Memory B cell (primary cell): ENCODE data around the gene VTCN1.

Experiments used
- ATAC-seq: fragments of 150-1000 bp; cut with Tn5 transposase; 2 replicates; pipeline ENCODE4 v1.10.0; 2021; ENCODE audit warnings: low read depth, mild to moderate bottlenecking, moderate library complexity
- DNase-seq, 2 donors: peaks; one replicate each; pipeline ENCODE4 v3.0.0; 2022; ENCODE audit warnings: low spot score in 2 of 2
- H3K27ac Mint-ChIP-seq: one replicate; pipeline ENCODE4 v1.8.0; 2022; ENCODE audit warnings: mild to moderate bottlenecking, moderate library complexity, mixed read lengths
- H3K27me3 Mint-ChIP-seq: one replicate; pipeline ENCODE4 v1.8.0; 2022; ENCODE audit warnings: mixed read lengths
- H3K36me3 Mint-ChIP-seq: one replicate; pipeline ENCODE4 v1.8.0; 2022; ENCODE audit warnings: mild to moderate bottlenecking, mixed read lengths
- H3K4me1 Mint-ChIP-seq: one replicate; pipeline ENCODE4 v1.8.0; 2022; ENCODE audit warnings: mixed read lengths
- H3K4me3 Mint-ChIP-seq: one replicate; pipeline ENCODE4 v1.8.0; 2022; ENCODE audit warnings: mild to moderate bottlenecking, moderate library complexity, mixed read lengths
- H3K9me3 Mint-ChIP-seq: one replicate; pipeline ENCODE4 v1.8.0; 2022; ENCODE audit warnings: mixed read lengths

Gene VTCN1

DNA sequence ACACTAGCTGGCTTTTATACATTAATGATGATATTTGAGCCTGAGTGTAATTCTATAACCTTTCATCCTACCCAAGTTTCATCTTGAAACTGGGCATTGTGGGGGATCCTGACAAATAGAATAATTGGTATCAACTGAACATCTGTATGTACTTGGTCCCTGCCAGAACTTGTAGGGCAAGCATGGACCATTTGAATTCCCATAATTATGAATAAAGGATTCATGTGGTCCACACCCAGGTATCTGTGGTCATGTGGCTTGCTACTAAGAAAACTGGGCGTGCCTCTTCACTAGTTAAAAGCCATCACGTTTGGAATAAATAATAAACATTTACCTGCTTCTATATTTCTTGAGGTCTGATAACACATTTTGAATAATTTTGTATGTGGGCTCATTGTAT is 20.6 kb upstream of the VTCN1 start:
- Mint-ChIP-seq H3K36me3 (no peaks in the 10 kb centered on the region), H3K27ac (no peak overlapping the region), H3K4me1 (no peaks in the 10 kb centered on the region), H3K9me3 (peaks cover 2% of the 10 kb centered on the region), H3K27me3 (peaks cover 12% of the 10 kb centered on the region), H3K4me3 (no peak overlapping the region)
- DNase-seq, result no peak
- no peak for ATAC-seq

DNA sequence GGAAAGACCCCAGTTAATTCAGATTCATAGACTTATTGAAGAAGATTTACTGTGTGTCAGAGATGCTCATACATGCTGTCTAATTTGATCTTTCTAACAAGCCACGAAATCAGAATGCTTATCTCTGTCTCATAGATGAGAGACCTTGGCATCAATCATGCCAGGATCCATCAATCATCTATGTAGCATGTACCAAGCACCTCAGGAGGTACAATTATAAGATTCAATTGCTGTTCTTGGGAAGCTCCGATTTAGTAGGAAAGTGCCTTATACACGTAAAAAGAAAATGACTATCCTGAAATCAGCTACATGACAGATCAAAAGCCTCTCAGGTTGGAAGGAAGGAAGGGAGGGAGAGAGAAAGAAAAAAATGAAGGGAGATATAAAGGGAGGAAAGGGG is 18.5 kb upstream of the VTCN1 start:
- peaks cover 2% of the 10 kb centered on the region for H3K9me3 Mint-ChIP-seq
- DNase-seq, result no peak
- no peak overlapping the region for H3K27ac Mint-ChIP-seq
- H3K27me3 Mint-ChIP-seq, result peaks cover 7% of the 10 kb centered on the region
- no peaks in the 10 kb centered on the region for H3K36me3 Mint-ChIP-seq
- no peak for ATAC-seq
- no peak overlapping the region for H3K4me3 Mint-ChIP-seq
- no peaks in the 10 kb centered on the region for H3K4me1 Mint-ChIP-seq

DNA sequence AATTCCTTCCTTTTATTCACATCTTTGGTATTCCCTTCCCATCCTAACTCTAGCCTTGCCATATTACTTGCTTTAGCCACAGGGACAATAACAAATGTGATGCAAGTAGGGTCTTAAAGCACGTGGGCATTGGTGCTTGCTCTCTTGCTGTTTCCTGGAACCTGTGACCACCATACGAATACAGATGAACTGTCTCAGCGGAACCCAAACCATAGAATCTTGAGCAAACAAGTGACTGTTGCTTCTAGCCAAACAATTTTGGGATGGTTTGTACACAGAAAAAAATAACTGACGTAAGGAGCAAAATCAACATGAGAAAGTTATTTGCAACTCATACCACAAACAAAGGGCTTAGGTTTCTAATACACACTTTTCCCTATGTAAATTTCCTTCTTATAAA is 15.2 kb upstream of the VTCN1 start:
- no peaks in the 10 kb centered on the region for H3K36me3 Mint-ChIP-seq
- ATAC-seq, result no peak
- H3K27me3 Mint-ChIP-seq, result peaks cover 3% of the 10 kb centered on the region
- H3K9me3 Mint-ChIP-seq, result peaks cover 2% of the 10 kb centered on the region
- no peaks in the 10 kb centered on the region for H3K4me1 Mint-ChIP-seq
- H3K27ac Mint-ChIP-seq, result no peak overlapping the region
- H3K4me3 Mint-ChIP-seq, result no peak overlapping the region
- DNase-seq, result no peak

DNA sequence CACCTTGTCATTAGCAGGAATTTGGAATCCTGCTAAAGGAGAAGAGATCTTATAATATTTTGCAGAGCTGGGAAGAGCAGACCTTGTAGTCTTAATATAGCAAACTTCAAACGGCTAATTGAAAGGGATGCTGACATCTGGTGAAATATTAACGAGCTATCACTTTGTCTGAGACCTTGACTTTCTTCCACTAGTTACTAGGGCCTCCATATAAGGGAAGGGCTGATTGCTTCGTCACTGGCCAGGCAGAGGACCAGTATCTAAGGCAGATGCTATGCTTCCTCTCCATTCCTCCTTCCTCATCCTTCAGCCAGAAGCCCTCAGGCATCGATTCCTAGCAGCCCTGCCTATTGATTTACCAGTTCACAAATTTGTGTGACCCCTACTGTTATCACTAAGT is 6.0 kb upstream of the VTCN1 start:
- Mint-ChIP-seq H3K27me3 (peaks cover 5% of the 10 kb centered on the region), H3K4me1 (no peaks in the 10 kb centered on the region), H3K4me3 (no peak overlapping the region)

DNA sequence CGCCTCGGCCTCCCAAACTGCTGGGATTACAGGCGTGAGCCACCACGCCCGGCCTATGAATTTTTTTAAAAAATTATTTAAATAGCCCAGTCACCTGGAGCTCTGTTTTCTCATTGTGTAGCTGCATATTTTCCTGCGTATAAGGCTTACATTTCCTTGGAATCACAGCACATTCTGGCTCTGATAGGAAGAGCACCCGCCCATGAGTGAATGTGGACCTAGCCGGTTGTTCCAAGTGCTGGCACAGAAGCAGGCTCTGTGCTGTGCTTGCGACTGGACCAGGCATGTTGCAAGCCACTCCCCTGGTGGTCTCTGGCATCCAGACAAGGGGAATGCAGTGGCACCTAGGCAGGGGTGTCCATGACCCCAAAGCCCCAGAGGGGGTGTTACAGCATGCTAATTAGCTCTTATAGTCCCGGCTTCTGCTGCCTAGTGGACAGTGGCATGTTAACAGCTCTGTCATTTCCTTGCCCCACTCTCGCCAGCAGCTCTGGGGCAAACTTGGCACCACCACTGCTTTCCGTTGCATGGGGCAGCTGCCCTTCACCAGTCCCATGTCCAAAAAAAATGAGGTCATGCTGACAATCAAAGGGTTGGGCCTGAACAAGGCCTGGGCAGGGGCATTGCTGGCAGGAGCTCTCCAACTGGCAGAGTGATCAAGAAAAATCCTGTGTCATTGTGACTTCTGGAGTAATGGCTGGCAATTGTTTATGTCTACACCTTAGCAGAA is 5.2 kb upstream of the VTCN1 start:
- Mint-ChIP-seq H3K27me3 (peaks cover 5% of the 10 kb centered on the region), H3K9me3 (peaks cover 5% of the 10 kb centered on the region)

More for the DNA sequence above, 6.0 kb upstream of the VTCN1 start:
- no peak for DNase-seq
- ATAC-seq, result no peak
- Mint-ChIP-seq H3K36me3 (peaks cover 5% of the 10 kb centered on the region), H3K9me3 (peaks cover 5% of the 10 kb centered on the region), H3K27ac (no peak overlapping the region)

DNA sequence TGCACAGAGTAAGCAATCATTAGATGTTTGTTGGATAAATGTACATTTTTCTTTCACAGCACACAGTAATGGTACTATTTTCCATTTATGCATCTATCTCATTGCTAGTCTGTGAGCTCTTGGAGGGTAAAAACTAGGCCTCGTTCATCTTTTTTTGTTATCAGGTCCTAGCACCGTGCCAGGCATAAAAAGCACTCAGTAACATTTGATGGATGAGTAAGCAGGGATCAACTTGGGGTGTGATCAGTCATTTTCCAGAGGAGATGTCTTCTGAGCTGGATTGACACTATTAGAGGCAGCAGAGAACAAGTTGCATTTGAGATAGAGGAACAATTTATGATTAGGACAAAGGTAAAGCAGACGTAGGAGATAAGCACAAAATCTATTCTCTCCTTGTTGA is 4.3 kb upstream of the VTCN1 start:
- ATAC-seq, result no peak
- H3K27me3 Mint-ChIP-seq, result peaks cover 5% of the 10 kb centered on the region
- peaks cover 5% of the 10 kb centered on the region for H3K9me3 Mint-ChIP-seq
- no peak for DNase-seq
- no peak overlapping the region for H3K4me3 Mint-ChIP-seq
- H3K4me1 Mint-ChIP-seq, result no peaks in the 10 kb centered on the region
- H3K27ac Mint-ChIP-seq, result no peak overlapping the region
- peaks cover 5% of the 10 kb centered on the region for H3K36me3 Mint-ChIP-seq

More for the DNA sequence above, 5.2 kb upstream of the VTCN1 start:
- Mint-ChIP-seq H3K27ac (no peak overlapping the region), H3K36me3 (peaks cover 5% of the 10 kb centered on the region), H3K4me3 (no peak overlapping the region), H3K4me1 (no peaks in the 10 kb centered on the region)
- DNase-seq, result no peak
- ATAC-seq, result no peak

DNA sequence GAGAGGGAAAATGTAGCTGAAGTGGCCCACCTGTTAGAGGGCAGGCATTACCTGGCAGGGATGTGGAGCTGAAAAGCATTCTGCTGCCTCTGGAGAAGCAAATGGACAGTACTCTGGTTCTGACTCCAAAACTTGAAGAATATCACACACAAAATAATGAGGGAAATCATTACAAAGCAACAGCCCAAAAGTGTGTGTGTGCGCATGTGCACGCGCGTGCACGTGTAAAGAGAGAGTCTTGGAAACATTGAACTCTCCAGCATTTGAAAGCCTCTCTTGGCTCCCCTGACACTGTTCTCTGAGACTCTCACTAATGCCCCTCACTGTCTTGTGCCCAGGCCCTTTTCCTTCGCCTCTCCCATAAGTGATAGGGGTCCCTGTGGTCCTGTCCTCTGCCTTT is 2.3 kb upstream of the VTCN1 start:
- peaks cover 5% of the 10 kb centered on the region for H3K36me3 Mint-ChIP-seq
- H3K4me1 Mint-ChIP-seq, result no peaks in the 10 kb centered on the region
- ATAC-seq, result no peak
- H3K27me3 Mint-ChIP-seq, result peaks cover 7% of the 10 kb centered on the region
- no peak overlapping the region for H3K27ac Mint-ChIP-seq
- DNase-seq, result no peak
- H3K4me3 Mint-ChIP-seq, result no peak overlapping the region
- H3K9me3 Mint-ChIP-seq, result peaks cover 2% of the 10 kb centered on the region

DNA sequence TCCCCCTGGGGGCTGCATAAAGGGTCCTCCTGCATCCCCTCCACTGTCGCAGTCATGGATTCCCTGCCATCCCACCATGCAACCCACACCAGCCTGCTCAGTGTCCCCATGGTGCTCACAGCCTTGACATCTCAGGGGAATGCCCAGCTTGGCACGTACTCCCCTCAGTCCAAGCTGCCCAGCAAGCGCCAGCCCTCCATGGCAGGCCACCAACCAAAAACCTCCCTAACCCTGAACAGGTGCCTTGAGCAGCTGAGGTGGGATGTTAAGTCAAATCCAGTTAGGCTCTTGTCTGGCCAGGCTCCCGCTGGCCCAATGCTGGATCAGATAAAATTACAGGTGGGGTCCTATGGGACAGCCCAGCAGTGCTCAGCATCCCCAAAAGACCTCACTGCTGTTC is 341 bp downstream of the VTCN1 start:
- ATAC-seq, result no peak
- H3K27me3 Mint-ChIP-seq, result peaks cover 14% of the 10 kb centered on the region
- peaks cover 2% of the 10 kb centered on the region for H3K36me3 Mint-ChIP-seq
- no peaks in the 10 kb centered on the region for H3K9me3 Mint-ChIP-seq
- DNase-seq, result no peak
- no peak overlapping the region for H3K27ac Mint-ChIP-seq
- no peak overlapping the region for H3K4me3 Mint-ChIP-seq
- no peaks in the 10 kb centered on the region for H3K4me1 Mint-ChIP-seq

DNA sequence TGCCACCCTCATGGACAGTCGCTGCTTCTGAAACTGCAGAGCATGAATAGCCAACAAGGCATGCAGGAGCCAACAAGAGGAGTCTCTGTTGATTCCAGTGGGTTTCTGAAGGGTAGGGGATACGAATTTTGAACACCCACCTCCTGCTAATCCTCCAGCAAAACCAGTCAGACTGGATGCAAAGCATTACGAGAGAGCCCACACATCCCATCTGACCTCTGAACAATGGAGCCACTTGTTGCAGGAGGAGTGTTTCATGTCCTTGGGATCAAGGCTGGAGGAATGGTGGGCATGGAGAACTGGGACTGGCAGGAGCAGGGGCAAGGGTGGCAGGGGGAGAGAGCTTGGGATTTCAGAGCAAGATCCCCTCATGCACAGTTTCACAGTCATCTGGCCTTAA is 1.6 kb downstream of the VTCN1 start:
- H3K27me3 Mint-ChIP-seq, result peaks cover 12% of the 10 kb centered on the region
- H3K4me3 Mint-ChIP-seq, result no peak overlapping the region
- DNase-seq, result no peak
- H3K9me3 Mint-ChIP-seq, result no peaks in the 10 kb centered on the region
- H3K36me3 Mint-ChIP-seq, result no peaks in the 10 kb centered on the region
- no peak for ATAC-seq
- no peak overlapping the region for H3K27ac Mint-ChIP-seq
- no peaks in the 10 kb centered on the region for H3K4me1 Mint-ChIP-seq

DNA sequence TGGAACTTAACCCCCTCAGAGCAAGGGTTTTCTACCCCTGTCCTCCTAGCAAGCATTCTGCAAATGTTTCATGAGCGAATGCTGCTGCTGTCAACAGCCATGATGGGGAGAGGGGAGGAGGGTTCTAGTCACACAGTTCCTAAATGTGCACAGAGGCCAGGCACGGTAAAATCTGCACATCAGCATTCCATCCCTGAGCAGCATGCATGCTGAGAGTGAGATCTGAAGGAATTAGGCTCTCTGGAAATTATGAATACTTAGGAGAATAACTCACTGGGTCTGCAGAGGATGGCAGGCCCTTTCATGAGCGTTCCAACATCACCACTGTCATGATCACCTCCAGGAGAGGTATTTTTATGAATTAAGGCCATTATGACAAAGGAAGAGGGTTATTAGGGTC is 2.1 kb downstream of the VTCN1 start:
- H3K36me3 Mint-ChIP-seq, result no peaks in the 10 kb centered on the region
- no peak overlapping the region for H3K4me3 Mint-ChIP-seq
- no peaks in the 10 kb centered on the region for H3K9me3 Mint-ChIP-seq
- DNase-seq, result no peak
- ATAC-seq, result no peak
- peaks cover 12% of the 10 kb centered on the region for H3K27me3 Mint-ChIP-seq
- no peak overlapping the region for H3K27ac Mint-ChIP-seq
- no peaks in the 10 kb centered on the region for H3K4me1 Mint-ChIP-seq

DNA sequence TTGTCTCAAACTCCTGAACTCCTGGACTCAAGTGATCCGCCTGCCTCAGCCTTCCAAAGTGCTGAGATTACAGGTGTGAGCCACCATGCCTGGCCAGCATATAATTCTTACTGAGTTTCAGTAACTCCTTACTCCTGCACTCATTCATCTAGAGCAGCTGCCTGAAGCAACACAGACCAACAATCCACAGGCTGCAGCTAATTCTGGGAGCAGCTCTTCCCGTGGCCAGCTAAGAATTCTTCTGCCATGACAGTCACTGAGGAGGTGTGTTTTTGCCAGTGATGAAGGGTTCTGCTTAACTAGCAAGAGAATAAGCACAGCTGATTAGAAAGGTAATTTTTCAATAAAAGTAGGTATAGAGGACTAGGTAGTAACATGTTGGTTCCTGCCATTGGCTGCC is 5.4 kb downstream of the VTCN1 start:
- no peaks in the 10 kb centered on the region for H3K36me3 Mint-ChIP-seq

DNA sequence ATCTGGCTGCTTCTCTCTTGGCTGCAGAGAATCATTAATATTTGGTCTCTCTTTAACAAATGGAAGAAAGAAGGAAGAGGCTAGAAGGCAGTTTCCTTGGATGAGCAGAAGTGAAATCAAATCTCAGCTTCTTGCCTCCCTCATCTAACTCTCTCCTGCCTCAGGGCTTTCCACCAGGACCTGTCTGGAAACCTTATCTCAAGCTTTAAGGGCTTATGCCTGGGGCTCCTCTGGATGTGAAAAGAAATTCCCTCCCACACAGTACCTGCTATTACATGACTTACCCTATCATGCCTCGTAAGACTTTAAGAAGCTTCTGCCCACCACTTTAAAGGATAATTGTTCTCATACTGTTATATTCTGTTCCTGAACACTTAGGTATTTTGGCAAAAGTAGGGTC is 8.9 kb downstream of the VTCN1 start:
- Mint-ChIP-seq H3K27ac (no peak overlapping the region), H3K4me3 (no peak overlapping the region), H3K27me3 (peaks cover 13% of the 10 kb centered on the region), H3K36me3 (no peaks in the 10 kb centered on the region), H3K4me1 (no peaks in the 10 kb centered on the region), H3K9me3 (no peaks in the 10 kb centered on the region)
- no peak for ATAC-seq
- no peak for DNase-seq

More for the DNA sequence above, 5.4 kb downstream of the VTCN1 start:
- DNase-seq (no peak), ATAC-seq (no peak)
- no peak overlapping the region for H3K4me3 Mint-ChIP-seq
- H3K4me1 Mint-ChIP-seq, result no peaks in the 10 kb centered on the region
- no peaks in the 10 kb centered on the region for H3K9me3 Mint-ChIP-seq
- peaks cover 20% of the 10 kb centered on the region for H3K27me3 Mint-ChIP-seq
- H3K27ac Mint-ChIP-seq, result no peak overlapping the region

DNA sequence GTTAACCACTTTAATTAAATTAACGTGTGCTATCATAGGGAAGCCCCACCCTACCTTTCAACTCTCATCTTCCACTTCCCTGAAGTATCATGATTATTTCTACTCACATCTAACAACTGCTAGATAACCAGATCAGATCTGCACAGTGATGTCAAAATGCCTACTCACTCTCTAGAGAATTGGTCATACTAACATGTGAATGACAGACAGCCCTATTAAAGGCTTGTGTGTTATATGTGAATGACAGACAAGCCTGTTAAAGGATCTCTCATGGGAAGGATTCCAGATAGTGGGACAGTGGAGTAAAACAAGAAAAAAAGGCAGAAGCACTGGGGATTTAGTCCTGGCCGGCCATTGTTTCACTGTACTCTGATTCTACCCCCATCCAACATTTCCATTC is 12.6 kb downstream of the VTCN1 start:
- peaks cover 5% of the 10 kb centered on the region for H3K9me3 Mint-ChIP-seq
- DNase-seq (no peak), ATAC-seq (no peak)
- no peaks in the 10 kb centered on the region for H3K4me1 Mint-ChIP-seq
- peaks cover 12% of the 10 kb centered on the region for H3K27me3 Mint-ChIP-seq
- no peak overlapping the region for H3K4me3 Mint-ChIP-seq
- no peak overlapping the region for H3K27ac Mint-ChIP-seq
- H3K36me3 Mint-ChIP-seq, result no peaks in the 10 kb centered on the region

DNA sequence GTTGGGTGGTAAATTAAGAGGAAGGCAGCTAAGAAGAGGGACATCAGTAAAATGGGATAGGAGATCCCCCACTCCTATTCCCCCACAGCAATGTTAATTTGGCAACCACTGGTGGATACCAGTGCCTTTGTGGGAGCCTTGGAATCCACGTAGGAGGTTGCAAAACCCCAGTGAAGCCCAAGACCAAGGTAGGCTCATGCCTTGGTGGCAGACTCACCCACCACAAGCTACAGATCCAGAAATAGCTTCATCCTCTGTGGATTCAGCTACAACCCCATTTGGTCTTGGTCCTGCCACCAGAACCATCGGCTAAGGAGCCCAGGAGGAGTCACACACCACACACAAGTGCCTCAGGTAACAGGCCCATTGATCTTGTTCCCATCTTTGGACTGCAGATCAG is 21.0 kb downstream of the VTCN1 start:
- no peak overlapping the region for H3K4me3 Mint-ChIP-seq
- peaks cover 14% of the 10 kb centered on the region for H3K9me3 Mint-ChIP-seq
- DNase-seq, result no peak
- H3K27ac Mint-ChIP-seq, result no peak overlapping the region
- H3K36me3 Mint-ChIP-seq, result no peaks in the 10 kb centered on the region
- no peaks in the 10 kb centered on the region for H3K4me1 Mint-ChIP-seq
- ATAC-seq, result no peak
- peaks cover 6% of the 10 kb centered on the region for H3K27me3 Mint-ChIP-seq

DNA sequence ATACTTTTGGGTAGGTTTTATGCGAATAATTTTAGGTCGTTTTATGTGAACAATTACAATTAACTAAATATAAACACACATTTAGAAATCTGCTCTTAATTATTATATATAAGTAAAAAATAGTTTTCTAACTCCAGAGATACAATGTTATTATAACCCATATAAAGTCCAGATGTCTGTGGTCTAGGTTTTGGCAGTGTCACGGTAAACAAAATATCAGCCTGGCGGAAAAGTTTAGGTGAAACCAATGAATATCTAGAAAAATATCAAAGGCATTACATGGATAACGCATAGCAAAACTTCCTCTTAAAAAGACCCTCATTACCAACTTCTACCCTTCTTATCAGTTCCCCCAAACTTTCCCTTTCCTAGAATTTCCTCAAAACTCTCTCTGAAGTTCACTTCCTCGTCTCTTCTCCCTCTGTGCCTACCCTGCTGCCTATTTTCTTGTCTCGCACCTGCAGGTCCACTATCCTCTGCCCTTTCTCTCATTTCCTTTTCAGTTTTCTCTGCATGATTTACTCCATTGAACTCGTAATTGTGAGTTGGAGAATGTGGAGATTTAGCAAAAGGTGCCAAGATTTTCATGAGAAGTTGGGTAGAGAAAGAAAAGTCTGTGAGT is 21.8 kb downstream of the VTCN1 start:
- Mint-ChIP-seq H3K4me1 (no peaks in the 10 kb centered on the region), H3K27me3 (peaks cover 5% of the 10 kb centered on the region), H3K36me3 (no peaks in the 10 kb centered on the region), H3K4me3 (no peak overlapping the region), H3K9me3 (peaks cover 14% of the 10 kb centered on the region), H3K27ac (no peak overlapping the region)
- DNase-seq (no peak), ATAC-seq (no peak)
